GM21825 (cell line): ENCODE data around the gene CPTP.
"Not testable (repeated sequence)": the region's sequence is repeated elsewhere in the genome, so short reads cannot be mapped to it uniquely, and the experiment has no call there.

ENCODE experiments used
- ATAC-seq: cut with Tn5 transposase; IDR thresholded peaks from one replicate; pipeline ENCODE4 v1.9.1; 2021; ENCODE audit warnings: mild to moderate bottlenecking, moderate library complexity; ENCODE audit not compliant: unreplicated experiment

Gene CPTP

GRCh38 chr1:1360506-1361169 is 36.0 kb downstream of the CPTP start:
- ATAC-seq: no peak

- ATAC-seq: no peak
Measured at GRCh38 chr1:1361233-1361981, 36.8 kb downstream of the CPTP start.

- ATAC-seq: no peak
Measured at GRCh38 chr1:1361982-1362423, 37.4 kb downstream of the CPTP start.

GRCh38 chr1:1364266-1364665 is 39.7 kb downstream of the CPTP start:
- no peak for ATAC-seq

GRCh38 chr1:1365875-1366698 is 41.5 kb downstream of the CPTP start:
- no peak for ATAC-seq

- ATAC-seq: no peak
Measured at GRCh38 chr1:1366699-1367066, 42.1 kb downstream of the CPTP start.

- no peak for ATAC-seq
Measured at GRCh38 chr1:1367315-1367714, 42.7 kb downstream of the CPTP start.

GRCh38 chr1:1370094-1370493 is 45.5 kb downstream of the CPTP start:
- not testable (repeated sequence) for ATAC-seq

- no peak for ATAC-seq
Measured at GRCh38 chr1:1370771-1371300, 46.2 kb downstream of the CPTP start.

GRCh38 chr1:1371364-1371745 is 46.8 kb downstream of the CPTP start:
- ATAC-seq: no peak

- no peak for ATAC-seq
Measured at GRCh38 chr1:1371746-1372711, 47.4 kb downstream of the CPTP start.

- no peak for ATAC-seq
Measured at GRCh38 chr1:1373051-1373814, 48.6 kb downstream of the CPTP start.

- no peak for ATAC-seq
Measured at GRCh38 chr1:1373815-1374588, 49.4 kb downstream of the CPTP start.

- peak; percentile 1 for ATAC-seq
Measured at GRCh38 chr1:1374589-1374928, 50.0 kb downstream of the CPTP start.

GRCh38 chr1:1374929-1375662 is 50.5 kb downstream of the CPTP start, which contains the start of gene AURKAIP1:
AURKAIP1 (minus strand) TSS chr1:1375207; CDS start chr1:1374756, 451 bp downstream.
- peak; percentile 82 for ATAC-seq

GRCh38 chr1:1376551-1377226 is 52.1 kb downstream of the CPTP start:
- ATAC-seq: no peak

GRCh38 chr1:1377540-1378205 is 53.1 kb downstream of the CPTP start:
- no peak for ATAC-seq
